Stimulated activated CD8-positive, alpha-beta memory T cell treated with anti-CD3 and anti-CD28 coated beads, Interleukin-15, amount 100 ng/mL, for 4 hours (primary cell): ENCODE data around the gene TLR6.
"Not testable (repeated sequence)": the region's sequence is repeated elsewhere in the genome, so short reads cannot be mapped to it uniquely, and the experiment has no call there.

Experiments used
- DNase-seq, 2 donors: peaks; one replicate each; pipeline ENCODE4 v3.0.0-alpha.2; 2020; ENCODE audit warnings: low read depth in 2 of 2

Gene TLR6

DNA sequence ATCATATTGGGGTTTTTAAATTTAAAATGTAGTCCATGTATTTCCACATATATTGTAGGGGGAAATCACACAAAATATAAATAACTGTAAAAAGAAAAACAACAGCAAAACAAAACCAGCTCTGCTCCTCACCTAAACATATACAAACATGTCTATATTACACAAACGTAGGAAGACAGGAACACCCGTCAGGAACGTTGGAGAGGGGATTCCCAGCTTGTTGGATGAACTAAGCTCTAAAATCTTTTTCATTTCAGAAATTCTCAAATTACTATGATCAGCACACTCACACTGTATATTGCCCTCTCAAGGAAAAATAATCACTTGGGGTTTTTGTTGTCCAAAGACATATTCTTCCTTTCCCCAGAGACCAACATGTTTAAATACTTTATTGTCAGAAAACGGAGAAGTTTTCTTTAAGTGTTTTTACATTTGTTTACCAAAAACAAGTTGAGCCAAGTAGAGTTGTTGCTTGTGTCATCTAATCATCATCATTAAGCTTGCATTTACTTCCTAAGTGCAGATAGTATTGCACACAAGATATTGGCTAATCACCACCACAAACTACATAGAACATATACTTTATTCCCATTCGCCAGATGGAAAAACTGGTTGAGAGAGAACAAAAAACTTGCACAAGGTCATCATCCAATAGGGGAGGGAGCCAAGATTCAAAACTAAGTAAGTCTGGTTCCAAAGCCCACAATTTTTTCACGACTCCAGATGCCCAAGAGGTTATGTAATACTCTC is 71.4 kb downstream of the TLR6 start:
- DNase-seq, result no peak

- no peak for DNase-seq
Measured at GRCh38 chr4:38784141-38784540, 72.5 kb downstream of the TLR6 start.

GRCh38 chr4:38783109-38783460 is 73.5 kb downstream of the TLR6 start:
- DNase-seq, result no peak

DNA sequence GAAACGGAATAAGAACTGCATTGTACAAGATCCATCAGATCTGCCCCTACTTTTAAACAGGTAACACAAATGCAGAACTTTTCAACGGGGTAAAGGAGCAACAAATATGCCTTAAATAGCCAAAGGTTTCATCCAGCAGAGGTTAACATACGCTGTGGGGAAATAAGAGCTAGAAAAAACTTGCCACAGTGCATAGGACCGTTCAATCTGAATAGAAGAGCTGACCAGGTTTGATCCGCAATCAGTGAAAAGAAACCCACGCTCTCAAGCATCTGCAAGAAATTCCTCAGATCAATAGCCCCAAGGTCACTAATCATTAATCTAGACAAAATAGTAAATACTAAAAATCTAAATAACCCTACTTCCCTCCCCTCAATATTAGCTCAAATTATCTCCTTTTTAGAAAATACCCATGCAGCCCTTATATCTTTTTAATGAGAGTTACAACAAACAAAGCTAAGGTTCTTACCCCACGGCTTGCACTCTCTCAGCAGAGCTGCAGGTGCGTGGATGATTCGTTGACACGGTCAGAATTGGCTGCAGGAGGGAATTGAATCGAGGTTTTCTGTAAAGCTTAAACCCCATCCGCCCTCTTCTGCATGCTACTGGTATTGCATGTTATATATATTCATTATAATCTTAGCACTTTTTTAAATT is 74.0 kb downstream of the TLR6 start, which contains the start of gene TLR10:
Gene TLR10, minus strand, starts transcription at position 539 of the 657 bp plus-strand sequence. CDS start 7,400 bp downstream, outside the sequence.
- no peak for DNase-seq

DNA sequence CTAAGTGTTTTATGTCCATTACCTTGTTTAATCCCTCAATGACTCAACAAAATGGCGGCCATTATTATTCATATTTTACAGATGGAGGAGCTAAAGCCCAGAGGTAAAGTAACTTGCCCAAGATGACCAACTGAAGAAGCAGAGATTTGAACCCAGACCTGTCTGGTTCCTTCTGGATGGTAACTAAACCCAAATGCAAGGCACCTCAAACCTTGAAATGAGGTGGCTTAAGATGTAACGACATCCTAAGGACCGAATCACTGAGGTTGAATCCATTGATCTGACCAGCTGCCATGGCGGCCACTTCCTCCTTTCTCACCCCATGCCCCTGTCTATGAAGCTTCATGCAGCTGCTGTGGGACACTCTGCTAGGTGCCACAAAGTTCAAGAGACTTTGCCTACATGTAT is 74.8 kb downstream of the TLR6 start:
- DNase-seq, result no peak

- DNase-seq, result no peak
Measured at GRCh38 chr4:38780833-38781484, 75.7 kb downstream of the TLR6 start.

GRCh38 chr4:38779790-38780189 is 76.8 kb downstream of the TLR6 start:
- DNase-seq, result no peak

GRCh38 chr4:38777925-38778324 is 78.7 kb downstream of the TLR6 start:
- not testable (repeated sequence) for DNase-seq

- no peak for DNase-seq
Measured at GRCh38 chr4:38775326-38775725, 81.3 kb downstream of the TLR6 start.

DNA sequence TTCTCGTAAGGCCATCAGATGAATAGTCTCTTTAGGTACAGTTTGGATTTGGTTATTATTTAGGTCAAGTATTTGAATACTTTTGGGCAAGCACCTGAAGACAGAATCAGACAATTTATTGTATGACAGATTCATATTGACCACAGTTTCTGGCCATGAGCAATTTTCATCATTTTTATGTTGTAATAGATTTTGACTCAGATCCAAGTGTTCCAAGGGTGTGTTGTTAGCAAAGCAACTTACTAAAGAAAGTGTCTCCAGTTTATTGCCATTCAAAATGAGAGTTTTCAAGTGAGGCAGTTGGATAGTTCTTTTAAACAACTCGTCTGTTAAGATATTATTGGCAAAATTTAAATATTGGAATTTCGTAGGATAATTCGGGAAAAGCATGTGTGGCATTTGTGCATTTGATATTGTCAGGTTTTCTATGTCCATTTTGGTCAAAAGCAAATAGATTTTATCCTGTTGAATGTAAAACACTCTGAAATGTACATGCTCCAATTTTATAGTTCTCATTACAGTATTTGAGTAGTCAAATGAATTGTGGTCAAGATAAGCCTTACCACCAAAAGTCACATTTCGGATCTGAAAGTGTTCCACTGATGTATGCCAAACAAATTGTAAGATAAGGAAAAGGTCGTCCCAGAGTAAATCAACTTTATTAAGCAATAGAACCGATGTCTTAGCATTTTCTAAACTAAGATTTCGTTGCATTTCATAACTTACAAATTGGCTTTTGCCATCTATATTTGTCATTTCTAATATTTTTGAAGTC is 82.2 kb downstream of the TLR6 start:
- no peak for DNase-seq
